Parathyroid adenoma (tissue), 2 donors: ENCODE results near the gene CYB5A.

ENCODE experiments used
- H2AFZ ChIP-seq: fragments of 300-600 bp; sonication (generic); one replicate; pipeline ENCODE4 v1.7.0; 2017; ENCODE audit warnings: antibody characterized with exemption, mild to moderate bottlenecking
- H3K27ac ChIP-seq: fragments of 300-600 bp; sonication (generic); one replicate; pipeline ENCODE4 v1.7.0; 2017
- H3K27me3 ChIP-seq: fragments of 300-600 bp; sonication (generic); one replicate; pipeline ENCODE4 v1.7.0; 2017; ENCODE audit warnings: low read length; ENCODE audit not compliant: control insufficient read depth, insufficient read depth
- H3K36me3 ChIP-seq: fragments of 300-600 bp; sonication (generic); one replicate; pipeline ENCODE4 v1.7.0; 2017; ENCODE audit warnings: low read length; ENCODE audit not compliant: control insufficient read depth, insufficient read depth
- H3K4me1 ChIP-seq: fragments of 300-600 bp; sonication (generic); one replicate; pipeline ENCODE4 v1.7.0; 2017; ENCODE audit warnings: control low read depth
- H3K4me2 ChIP-seq: fragments of 300-600 bp; sonication (generic); one replicate; pipeline ENCODE4 v1.7.0; 2017; ENCODE audit warnings: low read length
- H3K4me3 ChIP-seq: fragments of 300-600 bp; sonication (generic); one replicate; pipeline ENCODE4 v1.7.0; 2017; ENCODE audit warnings: low read depth, low read length
- H3K79me2 ChIP-seq: fragments of 300-600 bp; sonication (generic); one replicate; pipeline ENCODE4 v1.7.0; 2017; ENCODE audit warnings: control low read depth
- H3K9ac ChIP-seq: fragments of 300-600 bp; sonication (generic); one replicate; pipeline ENCODE4 v1.7.0; 2017; ENCODE audit warnings: mild to moderate bottlenecking
- H3K9me3 ChIP-seq: fragments of 300-600 bp; sonication (generic); one replicate; pipeline ENCODE4 v1.7.0; 2017; ENCODE audit warnings: low read length; ENCODE audit not compliant: control insufficient read depth
- CTCF ChIP-seq: fragments of 300-600 bp; sonication (generic); IDR thresholded peaks from one replicate; pipeline ENCODE4 v1.7.0; 2017; ENCODE audit warnings: antibody characterized with exemption, mild to moderate bottlenecking
- donor health status: primary hyperparathyroidism.

Gene CYB5A

GRCh38 chr18:74259347-74259746, 32.4 kb downstream of the CYB5A start:
- H3K27ac ChIP-seq, result peak overlapping the region; percentile 72
- no peaks in the 10 kb centered on the region for H3K79me2 ChIP-seq
- TF ChIP-seq CTCF, result no peak
- H3K9ac ChIP-seq, result no peak overlapping the region
- H3K9me3 ChIP-seq, result no peaks in the 10 kb centered on the region
- H3K36me3 ChIP-seq, result no peaks in the 10 kb centered on the region
- H3K4me2 ChIP-seq, result no peak overlapping the region
- no peak overlapping the region for H3K4me3 ChIP-seq
- peaks cover 44% of the 10 kb centered on the region for H3K4me1 ChIP-seq
- no peaks in the 10 kb centered on the region for H3K27me3 ChIP-seq
- H2AFZ ChIP-seq, result no peak overlapping the region

- Histone ChIP-seq H3K27me3 (no peaks in the 10 kb centered on the region), H3K36me3 (no peaks in the 10 kb centered on the region), H3K4me1 (peaks cover 49% of the 10 kb centered on the region), H3K4me3 (no peak overlapping the region), H3K9me3 (no peaks in the 10 kb centered on the region), H3K27ac (no peak overlapping the region), H3K4me2 (no peak overlapping the region), H3K79me2 (no peaks in the 10 kb centered on the region), H3K9ac (no peak overlapping the region), H2AFZ (no peak overlapping the region)
- no peak for TF ChIP-seq CTCF
Observed at GRCh38 chr18:74257083-74257482, 34.7 kb downstream of the CYB5A start.

- Histone ChIP-seq H3K4me2 (no peak overlapping the region), H2AFZ (no peak overlapping the region), H3K4me3 (no peak overlapping the region), H3K27ac (peak overlapping the region; percentile 13), H3K9ac (no peak overlapping the region), H3K27me3 (no peaks in the 10 kb centered on the region), H3K79me2 (no peaks in the 10 kb centered on the region), H3K9me3 (no peaks in the 10 kb centered on the region), H3K4me1 (peaks cover 50% of the 10 kb centered on the region), H3K36me3 (no peaks in the 10 kb centered on the region)
- TF ChIP-seq CTCF, result no peak
Observed at GRCh38 chr18:74256190-74256589, 35.6 kb downstream of the CYB5A start.

GRCh38 chr18:74255131-74255616, 36.6 kb downstream of the CYB5A start:
- Histone ChIP-seq H3K4me3 (no peak overlapping the region), H3K27me3 (no peaks in the 10 kb centered on the region), H2AFZ (no peak overlapping the region), H3K9ac (no peak overlapping the region), H3K4me1 (peaks cover 41% of the 10 kb centered on the region), H3K27ac (no peak overlapping the region), H3K4me2 (no peak overlapping the region), H3K79me2 (no peaks in the 10 kb centered on the region), H3K36me3 (no peaks in the 10 kb centered on the region), H3K9me3 (no peaks in the 10 kb centered on the region)
- no peak for TF ChIP-seq CTCF

- Histone ChIP-seq H3K4me2 (no peak overlapping the region), H3K27me3 (no peaks in the 10 kb centered on the region), H3K9me3 (no peaks in the 10 kb centered on the region), H3K4me3 (no peak overlapping the region), H3K79me2 (no peaks in the 10 kb centered on the region), H3K4me1 (peaks cover 20% of the 10 kb centered on the region), H3K36me3 (no peaks in the 10 kb centered on the region), H3K27ac (no peak overlapping the region), H2AFZ (no peak overlapping the region), H3K9ac (no peak overlapping the region)
- TF ChIP-seq CTCF, result no peak
Observed at GRCh38 chr18:74252039-74252395, 39.7 kb downstream of the CYB5A start.
